Activated B cell treated with CpG ODN at 0.5 μM for 24 hours (primary cell): ENCODE data around the gene ARHGAP25. TPM values are rescaled to one million over a fixed set of nuclear protein-coding genes. Genes with fewer than 3 reads are reported as not detected.

Experiments
- ATAC-seq: fragments of 200-7000 bp; cut with Tn5 transposase; one replicate; pipeline ENCODE4 v1.10.0; 2021; ENCODE audit warnings: low read depth, mild to moderate bottlenecking, moderate library complexity
- CTCF ChIA-PET: fragments of 350-600 bp; sonication (Branson Sonifier 250); formaldehyde crosslinking; loops from one replicate; lab custom pipeline; 2021; ENCODE audit warnings: antibody characterized with exemption; lab: Charles Lee
- POLR2A ChIA-PET: fragments of 350-600 bp; sonication (Branson Sonifier 250); formaldehyde crosslinking; loops from one replicate; lab custom pipeline; 2021; ENCODE audit warnings: antibody characterized with exemption; lab: Charles Lee
- DNase-seq: peaks from one replicate; pipeline ENCODE4 v3.0.0; 2022
- H3K27ac Mint-ChIP-seq: one replicate; pipeline ENCODE4 v1.8.0; 2020; ENCODE audit warnings: mixed read lengths
- H3K27me3 Mint-ChIP-seq: one replicate; pipeline ENCODE4 v1.8.0; 2021; ENCODE audit warnings: mixed read lengths
- H3K36me3 Mint-ChIP-seq: one replicate; pipeline ENCODE4 v1.8.0; 2021; ENCODE audit warnings: low read depth, mixed read lengths
- H3K4me1 Mint-ChIP-seq: one replicate; pipeline ENCODE4 v1.8.0; 2021; ENCODE audit warnings: mixed read lengths
- H3K4me3 Mint-ChIP-seq: one replicate; pipeline ENCODE4 v1.8.0; 2020; ENCODE audit warnings: mild to moderate bottlenecking, mixed read lengths
- H3K9me3 Mint-ChIP-seq: one replicate; pipeline ENCODE4 v1.8.0; 2020; ENCODE audit warnings: mixed read lengths
- intact Hi-C: fragments of 100-400 bp; cut with micrococcal nuclease; formaldehyde crosslinking; loops from one replicate; pipeline ENCODE4 v1.15.1; 2024
- total RNA-seq: library from RNA; stranded (reverse); gene quantifications from 2 replicates; pipeline ENCODE4 v1.2.3, GENCODE V29; 2022
- TF ChIP-seq, protein P1 (sequence below): fragments of 200-600 bp; IDR thresholded peaks from one replicate; pipeline ENCODE4 v1.8.0; 2022; ENCODE audit warnings: antibody characterized with exemption, mild to moderate bottlenecking

Gene ARHGAP25
- total RNA-seq, 1 donor from 2014 or later = 336 TPM

DNA sequence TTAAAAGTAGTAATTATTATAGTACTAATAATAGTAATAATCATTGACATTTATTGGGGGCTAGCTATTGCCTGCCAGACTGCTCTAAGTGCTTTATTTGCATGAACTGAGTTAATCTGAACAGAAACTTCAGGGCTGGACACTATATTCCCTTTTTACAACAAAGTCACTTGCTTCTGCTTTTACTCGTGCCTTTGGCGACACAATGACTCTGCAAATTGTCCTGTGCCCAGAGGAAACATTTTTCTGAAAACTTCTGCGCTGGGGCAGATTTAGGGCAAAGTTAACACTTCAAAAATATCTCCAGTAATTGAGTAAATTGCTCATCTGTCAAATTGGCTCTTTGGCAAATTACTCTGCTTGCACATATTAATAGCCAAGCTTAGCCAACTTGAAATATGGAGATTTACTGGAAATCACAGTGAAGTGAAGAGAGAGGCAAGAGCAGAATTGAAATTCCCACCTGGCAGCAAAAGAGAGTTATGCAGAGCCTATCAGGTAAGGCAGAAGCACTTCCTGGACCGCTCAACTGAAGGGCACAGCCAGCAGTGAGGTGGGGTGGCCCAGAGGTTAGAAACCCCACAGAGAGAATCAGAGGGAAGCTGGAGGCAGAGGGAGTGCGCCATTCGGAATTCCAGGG, 100.2 kb downstream of the ARHGAP25 start:
- no peaks in the 10 kb centered on the region for H3K27me3 Mint-ChIP-seq
- DNase-seq (no peak), ATAC-seq (no peak)
- H3K4me1 Mint-ChIP-seq = peaks cover 82% of the 10 kb centered on the region
- H3K36me3 Mint-ChIP-seq = no peaks in the 10 kb centered on the region
- ChIA-PET POLR2A (interaction anchor here (0.6 to 8.9 kb wide), 25 partner anchors 10 to 368 kb away, joined by 3 to 156 read pairs (median 6); partner anchors contain the start of genes APLF and FBXO48), CTCF (interaction anchor here (1.0 to 2.7 kb wide), 14 partner anchors 11 to 371 kb away, joined by 3 to 29 read pairs (median 5); no protein-coding TSS in a partner anchor)
- H3K9me3 Mint-ChIP-seq = no peaks in the 10 kb centered on the region
- intact Hi-C loops = loop anchor here (10.0 kb wide), 1 partner anchor 450 kb away; no protein-coding TSS in a partner anchor
- TF ChIP-seq, protein P1, sequence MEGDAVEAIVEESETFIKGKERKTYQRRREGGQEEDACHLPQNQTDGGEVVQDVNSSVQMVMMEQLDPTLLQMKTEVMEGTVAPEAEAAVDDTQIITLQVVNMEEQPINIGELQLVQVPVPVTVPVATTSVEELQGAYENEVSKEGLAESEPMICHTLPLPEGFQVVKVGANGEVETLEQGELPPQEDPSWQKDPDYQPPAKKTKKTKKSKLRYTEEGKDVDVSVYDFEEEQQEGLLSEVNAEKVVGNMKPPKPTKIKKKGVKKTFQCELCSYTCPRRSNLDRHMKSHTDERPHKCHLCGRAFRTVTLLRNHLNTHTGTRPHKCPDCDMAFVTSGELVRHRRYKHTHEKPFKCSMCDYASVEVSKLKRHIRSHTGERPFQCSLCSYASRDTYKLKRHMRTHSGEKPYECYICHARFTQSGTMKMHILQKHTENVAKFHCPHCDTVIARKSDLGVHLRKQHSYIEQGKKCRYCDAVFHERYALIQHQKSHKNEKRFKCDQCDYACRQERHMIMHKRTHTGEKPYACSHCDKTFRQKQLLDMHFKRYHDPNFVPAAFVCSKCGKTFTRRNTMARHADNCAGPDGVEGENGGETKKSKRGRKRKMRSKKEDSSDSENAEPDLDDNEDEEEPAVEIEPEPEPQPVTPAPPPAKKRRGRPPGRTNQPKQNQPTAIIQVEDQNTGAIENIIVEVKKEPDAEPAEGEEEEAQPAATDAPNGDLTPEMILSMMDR = no peak
- peak overlapping the region; percentile 89 for H3K27ac Mint-ChIP-seq
- H3K4me3 Mint-ChIP-seq = peak overlapping the region; percentile 47

DNA sequence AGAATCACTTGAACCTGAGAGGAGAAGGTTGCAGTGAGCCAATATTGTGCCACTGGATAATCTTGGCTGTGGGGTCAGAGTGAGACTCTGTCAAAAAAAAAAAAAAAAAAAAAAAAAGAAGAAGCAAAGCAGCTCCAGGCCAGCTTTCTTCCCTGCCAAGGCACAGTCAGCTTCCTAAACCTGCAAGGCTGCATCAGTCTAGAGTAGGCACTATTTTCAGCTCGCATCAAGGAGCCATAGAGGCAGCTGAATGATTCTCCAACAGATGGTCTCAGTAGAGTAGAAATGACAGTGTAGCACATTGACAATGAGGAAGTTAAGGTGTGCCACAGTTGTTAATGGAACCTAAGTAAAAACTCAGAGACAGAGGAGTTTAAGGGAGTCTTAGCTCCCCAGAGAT, 101.0 kb downstream of the ARHGAP25 start:
- Mint-ChIP-seq H3K4me3 (no peak overlapping the region), H3K36me3 (no peaks in the 10 kb centered on the region), H3K9me3 (no peaks in the 10 kb centered on the region), H3K4me1 (peaks cover 74% of the 10 kb centered on the region), H3K27ac (peak overlapping the region; percentile 89), H3K27me3 (no peaks in the 10 kb centered on the region)
- DNase-seq (no peak), ATAC-seq (peak; percentile 45)
- ChIA-PET POLR2A (interaction anchor here (0.6 to 8.9 kb wide), 28 partner anchors 10 to 370 kb away, joined by 3 to 156 read pairs (median 6); partner anchors contain the start of genes APLF and FBXO48), CTCF (interaction anchor here (1.0 to 2.7 kb wide), 17 partner anchors 12 to 372 kb away, joined by 3 to 29 read pairs (median 5); no protein-coding TSS in a partner anchor)
- intact Hi-C loops = loop anchor here (10.0 kb wide), 1 partner anchor 451 kb away; no protein-coding TSS in a partner anchor
- TF ChIP-seq, protein P1 = no peak

DNA sequence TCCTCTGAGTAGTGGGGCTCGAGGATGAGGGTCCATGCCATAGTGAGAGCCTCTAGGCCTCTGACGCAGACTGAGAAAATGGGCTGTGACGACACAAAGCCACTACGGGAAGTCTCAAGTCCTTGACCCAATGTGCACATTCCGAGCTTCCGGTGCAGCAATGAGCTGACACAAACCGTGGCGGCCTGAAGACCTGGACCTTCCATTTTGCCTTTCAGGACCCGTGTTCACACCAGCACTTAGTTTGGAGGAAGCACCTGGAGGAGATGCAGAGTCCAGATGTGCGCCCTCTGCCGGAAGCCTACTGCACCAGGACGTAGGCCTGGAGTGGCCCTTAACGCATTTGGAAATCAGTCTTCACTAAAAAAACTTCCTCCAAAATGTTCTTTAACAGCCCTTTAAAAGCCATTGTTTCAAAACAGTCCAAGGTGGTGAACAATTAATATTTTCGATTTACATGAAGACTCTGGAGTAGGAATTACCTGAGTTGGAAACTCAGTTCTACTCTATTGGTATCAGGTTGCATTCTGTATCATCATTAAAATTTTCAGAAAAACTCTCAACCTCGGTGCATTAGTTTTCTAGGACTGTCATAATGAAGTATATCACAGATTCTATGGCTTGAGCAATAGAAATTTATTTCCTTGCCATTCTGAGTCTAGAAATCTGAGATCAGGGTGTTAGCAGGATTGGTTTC, 102.7 kb downstream of the ARHGAP25 start:
- ATAC-seq = peak; percentile 33
- H3K9me3 Mint-ChIP-seq = no peaks in the 10 kb centered on the region
- no peak overlapping the region for H3K4me3 Mint-ChIP-seq
- POLR2A ChIA-PET = interaction anchor here (1.0 to 8.9 kb wide), 7 partner anchors 27 to 86 kb away, joined by 3 to 156 read pairs (median 27); no protein-coding TSS in a partner anchor
- H3K36me3 Mint-ChIP-seq = no peaks in the 10 kb centered on the region
- intact Hi-C loops = loop anchor here (1.0 to 10.0 kb wide), 4 partner anchors 71 to 453 kb away; no protein-coding TSS in a partner anchor
- CTCF ChIA-PET = interaction anchor here (0.8 to 2.7 kb wide), 15 partner anchors 8 to 373 kb away, joined by 3 to 29 read pairs (median 5); no protein-coding TSS in a partner anchor
- TF ChIP-seq, protein P1 = no peak
- H3K27me3 Mint-ChIP-seq = no peaks in the 10 kb centered on the region
- peak overlapping the region; percentile 74 for H3K27ac Mint-ChIP-seq
- DNase-seq = peak; percentile 53
- H3K4me1 Mint-ChIP-seq = peaks cover 57% of the 10 kb centered on the region

DNA sequence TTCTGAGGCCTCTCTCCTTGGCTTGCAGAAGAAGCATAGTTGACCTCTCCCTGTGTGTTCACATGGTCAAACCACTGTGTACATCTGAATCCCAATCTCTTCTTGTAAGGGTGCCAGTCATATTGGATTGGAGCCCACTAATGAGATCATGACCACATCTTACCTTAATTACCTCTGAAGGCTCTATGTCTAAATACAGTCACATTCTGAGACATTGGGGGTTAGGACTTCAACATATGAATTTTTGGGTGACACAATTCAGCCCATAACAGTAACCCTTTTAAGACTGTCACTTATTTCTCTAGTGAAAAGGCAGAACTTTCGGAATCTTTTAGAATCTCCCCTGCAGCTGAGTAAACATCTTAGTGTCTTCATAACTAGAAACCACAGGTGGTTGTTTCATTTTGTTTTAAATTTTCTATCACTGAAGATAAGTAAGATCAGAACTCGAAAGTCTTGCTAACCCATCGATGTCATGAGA, 103.3 kb downstream of the ARHGAP25 start:
- no peak overlapping the region for H3K4me3 Mint-ChIP-seq
- TF ChIP-seq, protein P1 = no peak
- H3K27ac Mint-ChIP-seq = peak overlapping the region; percentile 46
- no peaks in the 10 kb centered on the region for H3K27me3 Mint-ChIP-seq
- no peaks in the 10 kb centered on the region for H3K36me3 Mint-ChIP-seq
- ChIA-PET POLR2A (interaction anchor here (0.6 to 1.6 kb wide), 3 partner anchors 15 to 70 kb away, joined by 3 to 10 read pairs (median 4); no protein-coding TSS in a partner anchor), CTCF (interaction anchor here (0.6 to 4.3 kb wide), 10 partner anchors 8 to 350 kb away, joined by 3 to 21 read pairs (median 6); no protein-coding TSS in a partner anchor)
- H3K9me3 Mint-ChIP-seq = no peaks in the 10 kb centered on the region
- peaks cover 52% of the 10 kb centered on the region for H3K4me1 Mint-ChIP-seq
- intact Hi-C loops = loop anchor here (1.0 to 10.0 kb wide), 4 partner anchors 70 to 453 kb away; no protein-coding TSS in a partner anchor
- no peak for DNase-seq
- no peak for ATAC-seq
